ENCODE measurements around the gene POLG. TPM values are rescaled to one million over a fixed set of nuclear protein-coding genes. Genes with fewer than 3 reads are reported as not detected.

POLG gene
- total RNA-seq, 4 donors from 2014 or later = 38.4 to 60.7 (median 52.9) TPM

DNA sequence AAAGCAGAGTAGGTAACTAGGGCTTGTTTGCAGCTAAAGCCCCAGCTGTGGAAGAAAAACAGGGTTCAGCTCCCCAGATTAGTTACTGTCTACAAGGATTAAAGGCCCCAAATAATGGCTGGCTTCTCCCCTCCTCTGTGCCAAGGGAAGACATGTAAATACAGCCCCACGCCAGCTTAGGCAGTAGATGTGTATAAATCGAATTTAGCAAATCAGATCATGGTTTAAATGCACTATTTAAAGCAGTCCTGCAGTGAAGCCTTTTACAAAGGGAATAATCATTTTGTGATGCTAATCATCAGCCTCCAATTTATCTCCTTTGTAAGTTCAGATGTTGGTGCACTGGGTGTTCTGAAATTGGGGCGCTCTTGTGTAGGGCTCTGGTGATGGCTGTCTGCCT is 46.7 kb upstream of the POLG start:
- Histone ChIP-seq H3K4me1 (peaks cover 22 to 45% (median 27%) of the 10 kb centered on the region in 3 donors), H3K4me3 (no peak overlapping the region), H3K36me3 (no peaks in the 10 kb centered on the region), H3K27ac (no peak overlapping the region), H3K9me3 (peaks cover 0 to 6% (median 0%) of the 10 kb centered on the region in 3 donors), H3K27me3 (peaks cover 0 to 89% (median 10%) of the 10 kb centered on the region in 4 donors)
- WGBS, 2 donors = 70 to 84% methylated on average over 3 of the region's 3 CpGs
- intact Hi-C loops (cut with DNase I) = no loop called here
- no peak for TF ChIP-seq POLR2A (IDR thresholded peaks at IDR 0.05)
- TF ChIP-seq, protein P1, sequence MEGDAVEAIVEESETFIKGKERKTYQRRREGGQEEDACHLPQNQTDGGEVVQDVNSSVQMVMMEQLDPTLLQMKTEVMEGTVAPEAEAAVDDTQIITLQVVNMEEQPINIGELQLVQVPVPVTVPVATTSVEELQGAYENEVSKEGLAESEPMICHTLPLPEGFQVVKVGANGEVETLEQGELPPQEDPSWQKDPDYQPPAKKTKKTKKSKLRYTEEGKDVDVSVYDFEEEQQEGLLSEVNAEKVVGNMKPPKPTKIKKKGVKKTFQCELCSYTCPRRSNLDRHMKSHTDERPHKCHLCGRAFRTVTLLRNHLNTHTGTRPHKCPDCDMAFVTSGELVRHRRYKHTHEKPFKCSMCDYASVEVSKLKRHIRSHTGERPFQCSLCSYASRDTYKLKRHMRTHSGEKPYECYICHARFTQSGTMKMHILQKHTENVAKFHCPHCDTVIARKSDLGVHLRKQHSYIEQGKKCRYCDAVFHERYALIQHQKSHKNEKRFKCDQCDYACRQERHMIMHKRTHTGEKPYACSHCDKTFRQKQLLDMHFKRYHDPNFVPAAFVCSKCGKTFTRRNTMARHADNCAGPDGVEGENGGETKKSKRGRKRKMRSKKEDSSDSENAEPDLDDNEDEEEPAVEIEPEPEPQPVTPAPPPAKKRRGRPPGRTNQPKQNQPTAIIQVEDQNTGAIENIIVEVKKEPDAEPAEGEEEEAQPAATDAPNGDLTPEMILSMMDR (IDR thresholded peaks at IDR 0.05) = no peak
- no peak for DNase-seq

DNA sequence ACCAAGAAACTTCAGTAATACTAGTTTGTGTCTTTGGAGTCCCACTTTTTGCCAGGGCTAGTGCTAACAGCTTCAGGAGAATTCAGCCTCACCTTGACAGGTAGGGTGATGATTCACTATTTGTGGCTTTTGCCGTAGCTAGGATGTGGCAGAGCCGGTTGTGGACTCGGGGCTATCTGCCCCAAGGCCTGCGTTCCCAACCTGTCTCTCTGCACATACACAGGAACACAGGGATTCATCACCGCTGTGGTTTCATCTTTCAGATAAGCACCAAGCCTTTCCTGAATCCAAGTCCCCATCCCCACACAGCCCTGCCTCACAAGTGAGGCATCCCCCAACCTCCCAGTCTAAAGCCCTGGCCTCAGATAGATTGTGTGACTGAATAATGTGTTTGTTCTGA is 45.2 kb upstream of the POLG start:
- WGBS, 2 donors = 19 to 21% methylated on average over 3 to 5 of the region's 5 CpGs
- no peak for TF ChIP-seq POLR2A (IDR thresholded peaks at IDR 0.05)
- TF ChIP-seq, protein P1 (IDR thresholded peaks at IDR 0.05) = no peak
- H3K27ac ChIP-seq = peak overlapping the region in 2 of 4 donors; percentile 7 to 33
- H3K4me1 ChIP-seq = peaks cover 22 to 45% (median 27%) of the 10 kb centered on the region in 3 donors
- DNase-seq = no peak
- peaks cover 0 to 6% (median 0%) of the 10 kb centered on the region in 3 donors for H3K9me3 ChIP-seq
- H3K4me3 ChIP-seq = no peak overlapping the region
- H3K27me3 ChIP-seq = peaks cover 0 to 100% (median 10%) of the 10 kb centered on the region in 4 donors
- intact Hi-C loops (cut with DNase I) = no loop called here
- no peaks in the 10 kb centered on the region for H3K36me3 ChIP-seq

DNA sequence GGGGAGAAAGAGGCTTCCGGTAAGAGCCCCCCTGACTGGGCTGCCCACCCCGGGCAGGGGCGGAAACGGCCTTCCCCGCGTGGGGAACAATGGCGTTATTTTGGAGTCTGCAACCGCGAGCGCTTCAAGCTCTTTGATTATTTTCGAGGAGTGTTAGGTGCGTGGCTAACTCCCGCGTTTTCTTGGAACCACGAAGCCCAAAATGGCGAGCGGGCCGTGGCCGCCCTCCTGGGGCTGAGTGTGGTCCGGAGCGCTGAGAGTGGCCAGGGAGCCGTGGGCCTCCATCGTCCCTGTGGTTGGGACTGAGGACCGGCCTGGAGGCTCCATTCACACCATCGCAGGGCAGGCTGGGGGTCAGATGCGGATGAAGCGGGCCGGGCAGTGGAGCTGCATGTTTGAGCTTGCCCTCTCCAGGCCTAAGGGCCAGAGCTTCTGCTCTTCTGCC is 44.6 kb upstream of the POLG start:
- intact Hi-C loops (cut with DNase I) = no loop called here
- Histone ChIP-seq H3K4me3 (peak overlapping the region in 3 of 4 donors; percentile 21 to 60 (median 38)), H3K4me1 (peaks cover 22 to 44% (median 27%) of the 10 kb centered on the region in 3 donors), H3K36me3 (no peaks in the 10 kb centered on the region), H3K27ac (peak overlapping the region in 2 of 4 donors; percentile 7 to 33), H3K9me3 (peaks cover 0 to 6% (median 0%) of the 10 kb centered on the region in 3 donors), H3K27me3 (peaks cover 0 to 100% (median 10%) of the 10 kb centered on the region in 4 donors)
- 37% methylated on average over 20 of the region's 28 CpGs; no CpG with 5 or more reads in 1 of the 2 donors for WGBS, 2 donors
- TF ChIP-seq POLR2A (IDR thresholded peaks at IDR 0.05) = no peak
- TF ChIP-seq, protein P1 (IDR thresholded peaks at IDR 0.05) = no peak
- no peak for DNase-seq

DNA sequence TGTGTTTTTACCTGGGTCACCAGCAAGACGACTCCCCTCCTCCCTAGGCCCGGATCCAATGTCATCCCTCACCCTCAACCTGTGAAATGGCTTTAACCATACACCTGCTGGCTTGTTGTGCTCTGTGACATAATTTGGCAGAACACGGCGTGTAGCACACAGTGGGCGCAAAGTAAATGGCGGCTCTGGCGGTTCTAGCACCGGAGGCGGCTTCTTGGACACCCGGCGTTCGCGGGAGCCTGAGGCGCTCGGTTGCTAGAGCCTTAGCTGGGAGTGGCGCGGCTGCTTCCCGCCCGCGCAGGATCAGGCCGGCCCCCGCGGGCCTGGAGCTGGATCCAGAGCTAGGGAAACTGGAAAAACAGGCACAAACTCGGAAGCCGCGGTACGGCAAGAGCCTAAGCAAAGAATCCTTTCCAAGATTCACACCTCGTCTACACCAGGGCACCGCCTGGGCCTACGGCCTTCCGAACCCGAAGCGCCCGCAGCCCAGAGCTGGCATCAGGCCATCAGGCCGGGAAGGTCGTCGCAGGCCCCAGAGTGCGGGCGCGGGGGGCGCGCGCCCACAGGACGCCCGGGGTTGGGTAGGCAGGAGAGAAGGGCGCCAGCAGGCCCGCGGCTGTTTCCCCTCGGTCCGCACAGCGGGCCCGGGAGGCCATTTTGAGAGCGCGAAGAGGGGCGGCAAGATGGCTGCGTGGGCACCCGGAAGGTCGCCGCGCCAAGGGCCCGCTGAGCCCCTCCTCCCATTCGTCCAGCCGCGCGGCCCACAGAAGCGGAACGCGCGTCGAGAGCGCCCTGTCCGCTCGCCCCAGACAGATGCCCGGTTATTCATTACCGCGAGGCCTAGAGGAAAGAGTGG is 43.9 kb upstream of the POLG start:
- Histone ChIP-seq H3K4me1 (peaks cover 21 to 37% (median 22%) of the 10 kb centered on the region in 3 donors), H3K27ac (peak overlapping the region in 2 of 4 donors; percentile 24 to 33), H3K4me3 (peak overlapping the region in 3 of 4 donors; percentile 21 to 60 (median 38)), H3K27me3 (peaks cover 0 to 100% (median 10%) of the 10 kb centered on the region in 4 donors), H3K9me3 (peaks cover 0 to 6% (median 0%) of the 10 kb centered on the region in 3 donors), H3K36me3 (no peaks in the 10 kb centered on the region)
- WGBS, 2 donors = 0 to 14% methylated on average over 6 to 7 of the region's 76 CpGs
- intact Hi-C loops (cut with DNase I) = no loop called here
- no peak for TF ChIP-seq POLR2A (IDR thresholded peaks at IDR 0.05)
- TF ChIP-seq, protein P1 (IDR thresholded peaks at IDR 0.05) = no peak
- DNase-seq = no peak

DNA sequence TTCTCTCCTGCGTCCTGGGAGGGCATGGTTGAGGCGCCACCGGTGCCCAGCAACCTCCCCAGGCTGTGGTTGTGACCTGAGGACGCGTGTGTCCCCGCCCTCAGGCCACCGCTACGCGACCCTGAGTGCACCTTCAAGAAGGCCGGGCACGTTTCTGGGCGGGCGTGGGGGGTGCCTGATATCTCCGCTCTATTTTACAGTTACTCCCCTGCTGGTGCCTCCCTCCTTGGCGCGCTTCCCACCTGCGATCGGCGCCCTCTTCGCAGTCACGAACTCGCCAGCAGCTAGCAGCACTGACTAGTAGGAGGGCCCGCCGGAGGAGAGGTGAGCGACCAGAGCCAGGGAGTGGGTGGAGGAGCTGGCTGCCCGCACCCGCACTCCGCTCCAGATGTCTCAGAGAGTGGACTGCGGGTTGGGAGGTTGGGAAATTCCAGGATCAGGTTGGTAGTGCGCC is 43.2 kb upstream of the POLG start:
- H3K27ac ChIP-seq = no peak overlapping the region
- WGBS, 2 donors = 0 to 20% methylated on average over 1 to 2 of the region's 30 CpGs
- peaks cover 21 to 34% (median 22%) of the 10 kb centered on the region in 3 donors for H3K4me1 ChIP-seq
- H3K27me3 ChIP-seq = peaks cover 0 to 100% (median 13%) of the 10 kb centered on the region in 4 donors
- no peak for DNase-seq
- TF ChIP-seq POLR2A (IDR thresholded peaks at IDR 0.05) = no peak
- TF ChIP-seq, protein P1 (IDR thresholded peaks at IDR 0.05) = no peak
- peaks cover 0 to 6% (median 0%) of the 10 kb centered on the region in 3 donors for H3K9me3 ChIP-seq
- H3K36me3 ChIP-seq = no peaks in the 10 kb centered on the region
- H3K4me3 ChIP-seq = peak overlapping the region in 2 of 4 donors; percentile 38 to 60
- intact Hi-C loops (cut with DNase I) = no loop called here

All from esophagus squamous epithelium (tissue), 5 donors.